ENCODE measurements around the gene ATG10. TPM values are rescaled to one million over a fixed set of nuclear protein-coding genes. Genes with fewer than 3 reads are reported as not detected.

Gene ATG10
- total and polyA plus RNA-seq, 2 experiments from 2014 or later = 12.5 to 17.7 TPM

DNA sequence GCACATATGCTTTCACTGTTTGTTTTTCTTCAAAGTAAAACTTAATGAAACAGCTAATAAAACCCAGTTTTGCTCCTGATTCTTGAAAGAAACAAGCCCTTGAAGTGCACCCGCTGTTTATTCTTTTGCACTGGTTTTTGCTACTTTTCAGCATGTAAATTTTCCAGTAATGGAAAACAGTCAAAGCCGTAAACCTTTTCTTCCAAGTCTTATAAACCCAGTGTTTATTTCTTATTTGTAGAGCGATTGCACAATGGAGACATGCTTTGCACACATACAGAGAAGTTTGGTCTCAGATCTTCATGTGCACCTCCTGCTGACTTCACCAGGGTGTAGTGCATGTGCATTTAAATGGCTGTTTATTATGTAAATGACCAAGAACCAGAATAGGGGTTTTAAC is 51.8 kb downstream of the ATG10 start:
- Mint-ChIP-seq H3K36me3 (ENCODE audit: low read depth) (no peaks in the 10 kb centered on the region), H3K27me3 (ENCODE audit: insufficient read depth, low read depth, poor library complexity) (no peaks in the 10 kb centered on the region), H3K4me1 (peaks cover 30% of the 10 kb centered on the region), H3K4me3 (peak overlapping the region; percentile 23; the same call in 2 of the 3 replicates), H3K9me3 (no peaks in the 10 kb centered on the region), H3K27ac (no peak overlapping the region)
- Histone ChIP-seq H3K79me2 (replicated peaks; ENCODE audit: insufficient read depth) (peaks cover 7% of the 10 kb centered on the region; the same call in 1 of the 2 replicates), H3K4me1 (ENCODE audit: insufficient read depth) (peaks cover 27% of the 10 kb centered on the region), H3K4me2 (peak overlapping the region; percentile 64), H3K27ac (ENCODE audit: low read depth) (no peak overlapping the region), H2AFZ (no peak overlapping the region), H3K36me3 (ENCODE audit: insufficient read depth) (no peaks in the 10 kb centered on the region), H3K9me2 (ENCODE audit: insufficient read depth) (no peaks in the 10 kb centered on the region), H4K20me1 (replicated peaks; ENCODE audit: insufficient read depth) (no peaks in the 10 kb centered on the region), H3F3A (replicated peaks; ENCODE audit: low read depth) (no peaks in the 10 kb centered on the region; the same call in 1 of the 2 replicates), H3K4me3 (peak overlapping the region; percentile 25), H3K27me3 (ENCODE audit: insufficient read depth) (no peaks in the 10 kb centered on the region)
- ATAC-seq (peak; percentile 35; the same call in 2 of the 3 replicates), DNase-seq (ENCODE audit: low spot score) (peak; percentile 15)
- TF ChIP-seq NANOG (IDR thresholded peaks at IDR 0.05; ENCODE audit: borderline replicate concordance) (peak; percentile 13; the same call in 1 of the 2 replicates), ZNF114 (CRISPR knock-in tag; IDR thresholded peaks at IDR 0.05) (no peak), REST (IDR thresholded peaks at IDR 0.05; ENCODE audit: unreplicated experiment) (no peak), STAT1 (IDR thresholded peaks at IDR 0.05; ENCODE audit: unreplicated experiment) (no peak), CREB1 (CRISPR knock-in tag; IDR thresholded peaks at IDR 0.05; ENCODE audit: low read depth) (no peak), POLR2AphosphoS5 (IDR thresholded peaks at IDR 0.05; ENCODE audit: low read depth) (no peak), ETS1 (IDR thresholded peaks at IDR 0.05) (no peak)
- TF ChIP-seq, protein P1, sequence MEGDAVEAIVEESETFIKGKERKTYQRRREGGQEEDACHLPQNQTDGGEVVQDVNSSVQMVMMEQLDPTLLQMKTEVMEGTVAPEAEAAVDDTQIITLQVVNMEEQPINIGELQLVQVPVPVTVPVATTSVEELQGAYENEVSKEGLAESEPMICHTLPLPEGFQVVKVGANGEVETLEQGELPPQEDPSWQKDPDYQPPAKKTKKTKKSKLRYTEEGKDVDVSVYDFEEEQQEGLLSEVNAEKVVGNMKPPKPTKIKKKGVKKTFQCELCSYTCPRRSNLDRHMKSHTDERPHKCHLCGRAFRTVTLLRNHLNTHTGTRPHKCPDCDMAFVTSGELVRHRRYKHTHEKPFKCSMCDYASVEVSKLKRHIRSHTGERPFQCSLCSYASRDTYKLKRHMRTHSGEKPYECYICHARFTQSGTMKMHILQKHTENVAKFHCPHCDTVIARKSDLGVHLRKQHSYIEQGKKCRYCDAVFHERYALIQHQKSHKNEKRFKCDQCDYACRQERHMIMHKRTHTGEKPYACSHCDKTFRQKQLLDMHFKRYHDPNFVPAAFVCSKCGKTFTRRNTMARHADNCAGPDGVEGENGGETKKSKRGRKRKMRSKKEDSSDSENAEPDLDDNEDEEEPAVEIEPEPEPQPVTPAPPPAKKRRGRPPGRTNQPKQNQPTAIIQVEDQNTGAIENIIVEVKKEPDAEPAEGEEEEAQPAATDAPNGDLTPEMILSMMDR (conservative IDR thresholded peaks at IDR 0.05; ENCODE audit: low read depth in 2 of 2) = no peak
